GM23248 (cell line): ENCODE results near the gene BCAP31.

ENCODE experiments used
- EZH2 ChIP-seq: fragments of 200-600 bp; sonication (generic); IDR thresholded peaks from 2 replicates; pipeline ENCODE4 v1.6.1; 2018; ENCODE audit warnings: antibody characterized with exemption, mild to moderate bottlenecking; ENCODE audit not compliant: insufficient read depth, poor library complexity, severe bottlenecking
- EZH2phosphoT487 ChIP-seq: fragments of 200-600 bp; sonication (generic); IDR thresholded peaks from 2 replicates; pipeline ENCODE4 v1.6.1; 2018; ENCODE audit warnings: antibody characterized with exemption, moderate library complexity, mild to moderate bottlenecking, low read depth; ENCODE audit not compliant: insufficient read depth

DNA sequence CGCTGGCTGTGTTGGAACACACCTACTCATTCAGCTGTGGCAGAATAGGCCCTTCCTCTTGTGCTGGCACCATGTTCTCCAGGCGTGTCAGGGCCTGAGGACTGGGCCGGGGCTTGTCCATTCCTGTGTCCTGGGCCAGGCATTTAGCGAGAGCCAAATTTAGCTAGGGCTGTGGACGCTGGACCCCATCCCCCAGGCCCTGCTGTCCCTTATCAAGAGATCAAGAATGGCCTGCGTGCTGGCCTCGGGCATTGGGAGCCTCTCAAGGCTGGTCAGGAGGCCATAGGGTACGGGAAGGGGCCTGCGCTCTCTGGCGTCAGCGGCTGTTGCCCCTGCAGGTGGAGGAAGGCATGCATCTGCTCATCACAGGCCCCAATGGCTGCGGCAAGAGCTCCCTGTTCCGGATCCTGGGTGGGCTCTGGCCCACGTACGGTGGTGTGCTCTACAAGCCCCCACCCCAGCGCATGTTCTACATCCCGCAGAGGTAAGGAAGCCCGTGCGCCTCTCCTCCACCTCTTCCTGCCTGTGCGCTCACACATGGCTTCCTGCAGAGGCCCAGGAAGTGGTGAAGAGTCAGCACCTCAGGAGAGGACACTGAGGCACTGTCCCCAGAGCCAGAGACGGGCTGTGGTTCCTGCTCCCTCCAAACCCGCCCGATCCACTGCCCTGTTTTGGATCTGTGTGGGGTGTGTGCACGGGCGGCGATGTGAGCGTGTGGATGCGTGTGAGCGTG, 15.7 kb upstream of the BCAP31 start:
- TF ChIP-seq EZH2phosphoT487 (no peak), EZH2 (no peak)
